CD4-positive, alpha-beta T cell (primary cell): Measurements from ENCODE around the gene APC2. TPM values are rescaled to one million over a fixed set of nuclear protein-coding genes. Genes with fewer than 3 reads are reported as not detected.
"Not testable (repeated sequence)": the region's sequence is repeated elsewhere in the genome, so short reads cannot be mapped to it uniquely, and the experiment has no call there.

Experiments
- ATAC-seq: fragments of 200-7000 bp; cut with Tn5 transposase; one replicate; pipeline ENCODE4 v1.10.0; 2022; ENCODE audit warnings: mild to moderate bottlenecking; ENCODE audit not compliant: poor library complexity
- CTCF ChIA-PET: fragments of 350-600 bp; sonication (Branson Sonifier 250); formaldehyde crosslinking; loops from one replicate; lab custom pipeline; 2021; ENCODE audit warnings: antibody characterized with exemption, inconsistent platforms; lab: Charles Lee
- POLR2A ChIA-PET: fragments of 350-600 bp; sonication (Branson Sonifier 250); formaldehyde crosslinking; loops from one replicate; lab custom pipeline; 2021; ENCODE audit warnings: antibody characterized with exemption, inconsistent platforms; lab: Charles Lee
- DNase-seq, 14 experiments: peaks; one replicate each; pipeline ENCODE4 v3.0.0-alpha.2; 2013 to 2020; ENCODE audit warnings: mixed read lengths in 2 of 14
- H3K27ac ChIP-seq, 2 donors: one replicate each; pipeline versions ENCODE4 v1.5.1 to v1.7.0; 2013; ENCODE audit warnings: low read length in 2 of 2, low read depth in 1 of 2, mild to moderate bottlenecking in 1 of 2
- H3K27me3 ChIP-seq, 2 experiments: 1 replicate in 1 of 2; 2 replicates in 1 of 2; pipeline versions ENCODE4 v1.6.1 to v1.7.0; 2013; ENCODE audit warnings: low read length in 2 of 2, control low read depth in 1 of 2, mild to moderate bottlenecking in 1 of 2, moderate library complexity in 1 of 2; ENCODE audit not compliant: insufficient read depth in 2 of 2, control insufficient read depth in 1 of 2
- H3K36me3 ChIP-seq: one replicate; pipeline ENCODE4 v1.6.1; 2013; ENCODE audit warnings: low read length, control low read depth; ENCODE audit not compliant: insufficient read depth
- H3K4me1 ChIP-seq: one replicate; pipeline ENCODE4 v1.6.1; 2013; ENCODE audit warnings: low read length, control low read depth; ENCODE audit not compliant: insufficient read depth
- H3K4me3 ChIP-seq: one replicate; pipeline ENCODE4 v1.5.1; 2013; ENCODE audit warnings: mild to moderate bottlenecking, low read length, moderate library complexity
- H3K9me3 ChIP-seq, 2 experiments: 1 replicate in 1 of 2; 2 replicates in 1 of 2; pipeline versions ENCODE4 v1.6.1 to v1.7.0; 2013; ENCODE audit warnings: low read length in 2 of 2, mild to moderate bottlenecking in 2 of 2, control low read depth in 1 of 2, moderate library complexity in 1 of 2; ENCODE audit not compliant: control insufficient read depth in 1 of 2, insufficient read depth in 1 of 2
- H3K27ac Mint-ChIP-seq: one replicate; pipeline ENCODE4 v1.8.0; 2020; ENCODE audit warnings: mixed read lengths
- H3K27me3 Mint-ChIP-seq: one replicate; pipeline ENCODE4 v1.8.0; 2021; ENCODE audit warnings: mixed read lengths
- H3K36me3 Mint-ChIP-seq: one replicate; pipeline ENCODE4 v1.8.0; 2021; ENCODE audit warnings: low read depth, mixed read lengths
- H3K4me1 Mint-ChIP-seq: one replicate; pipeline ENCODE4 v1.8.0; 2021; ENCODE audit warnings: low read depth, mixed read lengths
- H3K4me3 Mint-ChIP-seq: one replicate; pipeline ENCODE4 v1.8.0; 2020; ENCODE audit warnings: mild to moderate bottlenecking, mixed read lengths
- H3K9me3 Mint-ChIP-seq: one replicate; pipeline ENCODE4 v1.8.0; 2020; ENCODE audit warnings: mixed read lengths
- intact Hi-C, 2 experiments: fragments of 100-400 bp; cut with DNase I in 1 of 2; cut with micrococcal nuclease in 1 of 2; formaldehyde crosslinking; loops; one replicate each; pipeline versions ENCODE4 v1.15.1 to v1.9.0; 2023 to 2025; cut with DNase I, micrococcal nuclease
- total RNA-seq, 174 experiments: library from RNA in 2 of 174; stranded (reverse) in 2 of 174; gene quantifications; one replicate each; pipeline ENCODE4 v1.2.3 and lab custom pipeline; 2021 to 2026
- TF ChIP-seq, protein P1 (sequence below): fragments of 200-600 bp; IDR thresholded peaks from one replicate; pipeline ENCODE4 v1.8.0; 2022; ENCODE audit warnings: antibody characterized with exemption, mild to moderate bottlenecking

The APC2 gene
- total RNA-seq, 2 experiments from 2014 or later, result 0.20 to 0.30 TPM

DNA sequence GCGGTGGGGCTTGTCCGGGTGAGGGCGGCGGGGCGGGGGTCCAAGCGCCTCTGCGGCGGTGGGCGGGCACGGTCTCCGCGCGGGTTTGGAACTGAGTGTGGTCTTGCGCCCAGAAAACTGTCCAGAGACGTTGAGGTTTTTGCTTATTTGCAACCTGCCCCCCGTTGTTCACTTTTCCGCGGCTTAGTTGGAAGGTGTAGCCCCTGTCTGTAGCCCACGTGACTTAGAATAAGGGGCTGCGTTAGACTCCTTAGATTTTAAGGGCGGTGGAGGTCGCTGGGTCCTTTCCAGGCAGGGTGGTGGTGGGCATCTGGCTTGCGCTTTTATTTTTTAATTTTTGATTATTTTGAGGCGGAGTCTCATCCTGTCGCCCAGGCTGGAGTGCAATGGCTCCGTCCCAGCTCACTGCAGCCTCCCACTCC lies 11.0 kb upstream of the APC2 start:
- peak overlapping the region; percentile 83 to 90 for H3K27ac ChIP-seq
- Mint-ChIP-seq H3K36me3 (peaks cover 60% of the 10 kb centered on the region), H3K27me3 (no peaks in the 10 kb centered on the region), H3K9me3 (no peaks in the 10 kb centered on the region), H3K4me3 (peak overlapping the region; percentile 100), H3K4me1 (peaks cover 25% of the 10 kb centered on the region), H3K27ac (peak overlapping the region; percentile 92)
- no peaks in the 10 kb centered on the region for H3K9me3 ChIP-seq
- ChIA-PET CTCF (no interaction called here), POLR2A (interaction anchor here (0.9 kb wide), 1 partner anchor 56 kb away, joined by 4 read pairs; no protein-coding TSS in a partner anchor)
- H3K36me3 ChIP-seq, result peaks cover 42% of the 10 kb centered on the region
- DNase-seq, result no peak
- no peaks in the 10 kb centered on the region for H3K27me3 ChIP-seq
- TF ChIP-seq, protein P1, sequence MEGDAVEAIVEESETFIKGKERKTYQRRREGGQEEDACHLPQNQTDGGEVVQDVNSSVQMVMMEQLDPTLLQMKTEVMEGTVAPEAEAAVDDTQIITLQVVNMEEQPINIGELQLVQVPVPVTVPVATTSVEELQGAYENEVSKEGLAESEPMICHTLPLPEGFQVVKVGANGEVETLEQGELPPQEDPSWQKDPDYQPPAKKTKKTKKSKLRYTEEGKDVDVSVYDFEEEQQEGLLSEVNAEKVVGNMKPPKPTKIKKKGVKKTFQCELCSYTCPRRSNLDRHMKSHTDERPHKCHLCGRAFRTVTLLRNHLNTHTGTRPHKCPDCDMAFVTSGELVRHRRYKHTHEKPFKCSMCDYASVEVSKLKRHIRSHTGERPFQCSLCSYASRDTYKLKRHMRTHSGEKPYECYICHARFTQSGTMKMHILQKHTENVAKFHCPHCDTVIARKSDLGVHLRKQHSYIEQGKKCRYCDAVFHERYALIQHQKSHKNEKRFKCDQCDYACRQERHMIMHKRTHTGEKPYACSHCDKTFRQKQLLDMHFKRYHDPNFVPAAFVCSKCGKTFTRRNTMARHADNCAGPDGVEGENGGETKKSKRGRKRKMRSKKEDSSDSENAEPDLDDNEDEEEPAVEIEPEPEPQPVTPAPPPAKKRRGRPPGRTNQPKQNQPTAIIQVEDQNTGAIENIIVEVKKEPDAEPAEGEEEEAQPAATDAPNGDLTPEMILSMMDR, result no peak
- intact Hi-C loops, result loop anchor here (1.0 to 5.0 kb wide), 5 partner anchors 32 to 162 kb away; partner anchors contain the start of genes ADAMTSL5 (in 2 of the 2), DAZAP1 (in 2 of the 2), C19orf25 (in 1 of the 2) and FAM174C (in 1 of the 2)
- no peak for ATAC-seq
- peak overlapping the region; percentile 96 for H3K4me3 ChIP-seq
- peaks cover 32% of the 10 kb centered on the region for H3K4me1 ChIP-seq

DNA sequence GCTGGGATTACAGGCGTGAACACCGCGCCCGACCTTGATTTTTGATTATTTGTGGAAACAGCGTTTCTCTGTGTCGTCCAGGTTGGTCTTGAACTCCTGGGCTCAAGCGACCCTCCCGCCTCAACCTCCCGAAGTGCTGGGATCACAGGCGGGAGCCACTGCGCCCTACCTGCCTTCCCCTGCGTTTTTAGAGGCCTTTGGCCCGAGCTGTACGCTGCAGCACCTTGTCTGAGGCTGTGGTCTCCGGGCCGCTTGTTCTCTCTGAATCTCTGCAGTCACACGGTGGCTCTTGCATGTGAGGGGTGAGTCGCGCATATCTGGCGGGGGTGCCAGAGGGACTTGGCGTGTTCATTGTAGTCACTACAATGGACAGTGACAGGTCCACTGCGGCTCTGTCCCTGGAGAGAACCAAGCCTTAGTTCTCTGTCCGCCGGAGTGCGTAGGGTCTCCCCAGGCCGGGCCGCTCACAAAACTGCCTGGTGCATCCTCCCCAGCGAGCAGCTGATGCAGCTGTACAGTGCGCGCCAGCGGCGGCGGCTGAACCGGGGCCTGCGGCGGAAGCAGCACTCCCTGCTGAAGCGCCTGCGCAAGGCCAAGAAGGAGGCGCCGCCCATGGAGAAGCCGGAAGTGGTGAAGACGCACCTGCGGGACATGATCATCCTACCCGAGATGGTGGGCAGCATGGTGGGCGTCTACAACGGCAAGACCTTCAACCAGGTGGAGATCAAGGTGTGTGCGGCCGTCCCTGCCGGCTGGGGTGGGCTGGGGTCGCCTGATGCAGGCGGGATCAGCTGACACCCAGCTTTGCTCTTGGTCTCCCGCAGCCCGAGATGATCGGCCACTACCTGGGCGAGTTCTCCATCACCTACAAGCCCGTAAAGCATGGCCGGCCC lies 10.2 kb upstream of the APC2 start:
- H3K9me3 ChIP-seq, H3K9me3 Mint-ChIP-seq, H3K27ac ChIP-seq, H3K27me3 ChIP-seq, CTCF ChIA-PET, H3K27me3 Mint-ChIP-seq, ATAC-seq: not testable (repeated sequence)
- POLR2A ChIA-PET, result interaction anchor here (0.9 to 1.2 kb wide), 2 partner anchors 29 to 57 kb away, joined by 3 to 4 read pairs; no protein-coding TSS in a partner anchor
- peak in 1 of 14 experiments; percentile 51 for DNase-seq
- Histone ChIP-seq H3K4me1 (peaks cover 36% of the 10 kb centered on the region), H3K4me3 (peak overlapping the region; percentile 96), H3K36me3 (peaks cover 34% of the 10 kb centered on the region)
- Mint-ChIP-seq H3K4me1 (peaks cover 25% of the 10 kb centered on the region), H3K4me3 (peak overlapping the region; percentile 100), H3K27ac (peak overlapping the region; percentile 92), H3K36me3 (peaks cover 60% of the 10 kb centered on the region)
- intact Hi-C loops, result loop anchor here (2.0 to 5.0 kb wide), 4 partner anchors 39 to 162 kb away; partner anchors contain the start of genes ADAMTSL5 (in 2 of the 2), C19orf25 (in 1 of the 2) and FAM174C (in 1 of the 2)

DNA sequence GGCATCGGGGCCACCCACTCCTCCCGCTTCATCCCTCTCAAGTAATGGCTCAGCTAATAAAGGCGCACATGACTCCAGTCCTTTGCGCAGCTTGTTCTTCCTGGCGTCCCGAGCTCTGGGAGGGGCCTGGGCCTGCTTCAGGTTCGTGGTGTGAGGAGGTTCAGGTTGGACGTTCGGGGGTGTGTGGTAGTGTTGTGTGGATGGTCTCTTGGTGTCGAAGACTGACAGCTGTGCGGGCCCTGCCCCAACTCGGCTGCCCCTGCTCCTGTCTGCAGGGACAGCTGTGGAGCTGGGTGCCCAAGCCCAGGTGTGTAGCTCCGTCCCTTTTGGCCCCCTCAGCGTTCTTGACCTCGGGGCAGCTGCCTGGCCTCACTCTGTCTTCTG lies 9.5 kb upstream of the APC2 start:
- H3K27ac Mint-ChIP-seq, result peak overlapping the region; percentile 92
- TF ChIP-seq, protein P1, result no peak
- Histone ChIP-seq H3K36me3 (peaks cover 32% of the 10 kb centered on the region), H3K9me3 (no peaks in the 10 kb centered on the region), H3K27ac (no peak overlapping the region), H3K4me3 (no peak overlapping the region), H3K27me3 (peaks cover 0 to 2% of the 10 kb centered on the region in 2 experiments), H3K4me1 (peaks cover 42% of the 10 kb centered on the region)
- ATAC-seq (no peak), DNase-seq (no peak)
- ChIA-PET POLR2A (interaction anchor here (1.2 kb wide), 1 partner anchor 29 kb away, joined by 3 read pairs; no protein-coding TSS in a partner anchor), CTCF (no interaction called here)
- H3K36me3 Mint-ChIP-seq, result peaks cover 55% of the 10 kb centered on the region
- no peaks in the 10 kb centered on the region for H3K9me3 Mint-ChIP-seq
- peak overlapping the region; percentile 100 for H3K4me3 Mint-ChIP-seq
- intact Hi-C loops, result no loop called here
- H3K27me3 Mint-ChIP-seq, result no peaks in the 10 kb centered on the region
- H3K4me1 Mint-ChIP-seq, result peaks cover 25% of the 10 kb centered on the region
